Fibroblast of lung (primary cell): ENCODE measurements around the gene FIS1. TPM values are rescaled to one million over a fixed set of nuclear protein-coding genes. Genes with fewer than 3 reads are reported as not detected.
"Not testable (repeated sequence)": the region's sequence is repeated elsewhere in the genome, so short reads cannot be mapped to it uniquely, and the experiment has no call there.

ENCODE experiments used
- DNase-seq, 2 donors: peaks; one replicate each; pipeline versions ENCODE4 v3.0.0 to v3.0.0-alpha.2; 2010; ENCODE audit warnings: low read depth in 2 of 2
- H2AFZ ChIP-seq: 2 replicates; pipeline ENCODE4 v1.5.1; 2012; ENCODE audit warnings: low read length, control low read depth, inconsistent platforms
- H3K27ac ChIP-seq: 2 replicates; pipeline ENCODE4 v1.5.1; 2011; ENCODE audit warnings: low read length, control low read depth; ENCODE audit not compliant: insufficient read depth
- H3K27me3 ChIP-seq: 2 replicates; pipeline ENCODE4 v1.5.1; 2011; ENCODE audit warnings: mild to moderate bottlenecking, low read length; ENCODE audit not compliant: control insufficient read depth, insufficient read depth
- H3K36me3 ChIP-seq: 2 replicates; pipeline ENCODE4 v1.5.1; 2011; ENCODE audit warnings: low read length; ENCODE audit not compliant: control insufficient read depth, insufficient read depth
- H3K4me1 ChIP-seq: 2 replicates; pipeline ENCODE4 v1.5.1; 2011; ENCODE audit warnings: low read length; ENCODE audit not compliant: control insufficient read depth, insufficient read depth; ENCODE audit errors: extremely low read depth
- H3K4me2 ChIP-seq: 2 replicates; pipeline ENCODE4 v1.5.1; 2011; ENCODE audit warnings: low read length, control low read depth; ENCODE audit not compliant: insufficient read depth; ENCODE audit errors: extremely low read depth
- H3K4me3 ChIP-seq, 4 experiments: fragments of 200-600 bp in 1 of 4; sonication (generic) in 1 of 4; replicated peaks in 1 of 4; 2 replicates each; pipeline ENCODE4 v1.5.1; 2011 to 2016; ENCODE audit warnings: low read length in 4 of 4, low read depth in 3 of 4, mild to moderate bottlenecking in 3 of 4, control low read depth in 2 of 4, inconsistent platforms in 1 of 4, mixed read lengths in 1 of 4; ENCODE audit not compliant: insufficient read depth in 1 of 4; ENCODE audit errors: control extremely low read depth in 1 of 4
- H3K79me2 ChIP-seq: 2 replicates; pipeline ENCODE4 v1.5.1; 2012; ENCODE audit warnings: mild to moderate bottlenecking, low read length, inconsistent platforms; ENCODE audit not compliant: control insufficient read depth, insufficient read depth
- H3K9ac ChIP-seq: 2 replicates; pipeline ENCODE4 v1.5.1; 2011; ENCODE audit warnings: mild to moderate bottlenecking, low read length, control low read depth; ENCODE audit not compliant: insufficient read depth
- H3K9me3 ChIP-seq: 2 replicates; pipeline ENCODE4 v1.5.1; 2012; ENCODE audit warnings: low read depth, low read length; ENCODE audit not compliant: control insufficient read depth, insufficient read depth
- H4K20me1 ChIP-seq: 2 replicates; pipeline ENCODE4 v1.5.1; 2011; ENCODE audit warnings: low read length; ENCODE audit not compliant: control insufficient read depth, insufficient read depth; ENCODE audit errors: extremely low read depth
- CTCF ChIP-seq, 2 donors: IDR thresholded peaks in 1 of 2; conservative IDR thresholded peaks in 1 of 2; 1 replicate in 1 of 2; 2 replicates in 1 of 2; pipeline ENCODE4 v1.5.1; 2011 to 2012; ENCODE audit warnings: low read length in 2 of 2, control low read depth in 1 of 2, inconsistent platforms in 1 of 2, low read depth in 1 of 2, mild to moderate bottlenecking in 1 of 2
- EZH2 ChIP-seq: IDR thresholded peaks from 2 replicates; pipeline ENCODE4 v1.5.1; 2012; ENCODE audit warnings: low read length, control low read depth, mild to moderate bottlenecking; ENCODE audit errors: missing control alignments
- polyA plus RNA-seq, 2 donors: library from polyadenylated mRNA; depleted of rRNA in 1 of 2; stranded (reverse) in 1 of 2; unstranded in 1 of 2; fragments of >200 nt; gene quantifications; 2 replicates each; pipeline ENCODE4 v1.2.1, GENCODE V29; 2011 to 2012; ENCODE audit warnings: missing spikeins in 1 of 2
- total RNA-seq: library from RNA; depleted of rRNA; stranded (reverse); fragments of >200 nt; gene quantifications from 2 replicates; pipeline ENCODE4 v1.2.1, GENCODE V29; 2014

Gene FIS1
- total and polyA plus RNA-seq, 2 donors (not counting 1 experiment from before 2014, with no cell fraction given) = 169 to 297 TPM

GRCh38 chr7:101287032-101287431 is 42.2 kb upstream of the FIS1 start:
- no peak overlapping the region for H2AFZ ChIP-seq
- H3K79me2 ChIP-seq = no peaks in the 10 kb centered on the region
- H3K4me1 ChIP-seq = no peaks in the 10 kb centered on the region
- peaks cover 7% of the 10 kb centered on the region for H3K27me3 ChIP-seq
- DNase-seq = no peak
- H3K27ac ChIP-seq = no peak overlapping the region
- H3K4me3 ChIP-seq = no peak overlapping the region
- no peaks in the 10 kb centered on the region for H4K20me1 ChIP-seq
- H3K9me3 ChIP-seq = no peaks in the 10 kb centered on the region
- H3K36me3 ChIP-seq = no peaks in the 10 kb centered on the region
- no peak overlapping the region for H3K4me2 ChIP-seq
- no peak for TF ChIP-seq CTCF (conservative IDR thresholded peaks at IDR 0.05 in 1 of 2, IDR thresholded peaks at IDR 0.05 in 1 of 2; ENCODE audit: low read depth in 1 of 2, low read length in 2 of 2)
- TF ChIP-seq EZH2 = no peak
- H3K9ac ChIP-seq = no peak overlapping the region

- not testable (repeated sequence) for H3K4me1 ChIP-seq, DNase-seq, H3K27ac ChIP-seq
Measured at GRCh38 chr7:101285880-101286279, 41.0 kb upstream of the FIS1 start.

GRCh38 chr7:101285171-101285570 is 40.3 kb upstream of the FIS1 start:
- H3K79me2 ChIP-seq = no peaks in the 10 kb centered on the region
- no peak overlapping the region for H3K4me2 ChIP-seq
- no peak for TF ChIP-seq EZH2
- TF ChIP-seq CTCF (conservative IDR thresholded peaks at IDR 0.05 in 1 of 2, IDR thresholded peaks at IDR 0.05 in 1 of 2; ENCODE audit: low read depth in 1 of 2, low read length in 2 of 2) = no peak
- no peak overlapping the region for H3K27ac ChIP-seq
- H3K4me3 ChIP-seq = no peak overlapping the region
- H3K9me3 ChIP-seq = no peaks in the 10 kb centered on the region
- no peak overlapping the region for H3K9ac ChIP-seq
- H3K4me1 ChIP-seq = no peaks in the 10 kb centered on the region
- no peak for DNase-seq
- H4K20me1 ChIP-seq = no peaks in the 10 kb centered on the region
- peaks cover 7% of the 10 kb centered on the region for H3K27me3 ChIP-seq
- no peak overlapping the region for H2AFZ ChIP-seq
- no peaks in the 10 kb centered on the region for H3K36me3 ChIP-seq

More at GRCh38 chr7:101285880-101286279, 41.0 kb upstream of the FIS1 start:
- not testable (repeated sequence) for H4K20me1 ChIP-seq, H3K4me2 ChIP-seq, H2AFZ ChIP-seq, H3K27me3 ChIP-seq, H3K9ac ChIP-seq, H3K36me3 ChIP-seq, H3K4me3 ChIP-seq, H3K79me2 ChIP-seq, H3K9me3 ChIP-seq

- H3K9me3 ChIP-seq, H4K20me1 ChIP-seq, H3K4me2 ChIP-seq, H3K4me3 ChIP-seq, H3K9ac ChIP-seq, H3K4me1 ChIP-seq, H3K27ac ChIP-seq, H3K79me2 ChIP-seq, H3K36me3 ChIP-seq, H2AFZ ChIP-seq, DNase-seq, H3K27me3 ChIP-seq: not testable (repeated sequence)
Measured at GRCh38 chr7:101280912-101281311, 36.0 kb upstream of the FIS1 start.
